Eye (tissue), 1 donor: Measurements from ENCODE around the gene GLT1D1.
"Not testable (repeated sequence)": the region's sequence is repeated elsewhere in the genome, so short reads cannot be mapped to it uniquely, and the experiment has no call there.

ENCODE experiments used
- DNase-seq: peaks from one replicate; pipeline ENCODE4 v3.0.0-alpha.2; 2015

GLT1D1 gene

DNA sequence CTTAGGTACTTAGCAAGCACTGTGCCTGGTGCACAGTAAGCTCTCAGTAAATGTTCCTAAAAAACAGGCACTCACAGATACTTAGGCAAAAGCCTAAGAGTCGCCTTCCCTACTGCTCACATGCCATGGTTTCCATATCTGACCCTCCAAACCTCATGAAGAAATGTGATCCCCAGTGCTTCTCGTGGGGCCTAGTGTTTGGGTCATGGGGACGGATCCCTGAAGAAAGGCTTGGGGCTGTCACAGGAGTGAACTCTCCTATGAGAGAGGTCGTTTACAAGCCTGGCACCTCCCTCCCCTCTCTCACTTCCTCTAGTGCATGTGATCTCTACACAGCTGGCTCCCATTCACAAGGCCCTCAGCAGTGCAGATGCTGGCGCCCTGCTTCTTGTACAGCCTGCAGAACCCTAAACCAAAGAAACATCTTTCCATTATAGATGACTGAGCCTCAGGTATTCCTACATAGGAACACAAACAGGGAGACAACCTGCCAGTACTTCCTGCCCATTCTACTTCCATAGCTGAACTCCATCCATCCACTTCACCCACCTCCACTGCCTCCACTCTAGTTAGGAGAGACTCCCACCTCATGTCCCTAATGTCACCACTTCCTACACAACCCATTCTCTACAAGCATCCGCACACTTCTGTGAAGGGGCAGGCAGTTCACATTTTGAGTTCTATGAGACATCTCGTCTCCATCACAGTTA is 32.4 kb upstream of the GLT1D1 start:
- DNase-seq = no peak

DNA sequence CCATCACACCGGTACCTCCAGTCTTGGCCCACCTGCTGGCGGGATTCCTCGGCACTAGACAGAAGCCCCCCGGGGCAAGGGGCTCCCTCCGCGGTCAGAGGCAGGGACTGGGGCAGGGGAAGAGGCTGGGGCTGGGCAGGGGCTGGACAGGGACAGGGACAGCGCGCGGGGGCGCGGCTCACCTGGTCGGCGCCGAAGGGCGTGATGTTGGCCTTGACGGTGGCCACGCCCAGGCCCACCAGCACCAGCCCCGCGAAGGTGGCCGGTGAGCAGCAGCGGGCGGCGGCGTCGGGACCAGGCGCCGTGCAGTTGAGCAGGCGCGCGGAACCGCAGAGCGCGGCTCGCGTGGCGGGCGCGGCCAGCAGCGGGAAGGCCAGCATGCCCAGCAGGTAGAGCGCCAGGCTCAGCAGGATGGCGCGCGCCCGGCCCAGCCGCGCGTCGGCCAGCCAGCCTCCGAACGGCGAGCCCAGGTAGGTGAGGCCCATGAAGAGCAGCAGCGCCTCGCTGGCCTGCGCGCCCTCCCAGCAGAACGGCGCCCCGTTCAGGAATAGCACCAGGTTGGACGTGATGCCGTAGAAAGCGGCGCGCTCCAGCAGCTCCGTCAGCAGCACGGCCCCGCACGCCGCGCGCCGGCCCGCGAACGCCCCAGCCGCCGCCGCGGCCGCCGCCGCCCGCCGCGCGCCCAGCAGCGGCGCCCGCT is 29.9 kb upstream of the GLT1D1 start:
- no peak for DNase-seq

DNA sequence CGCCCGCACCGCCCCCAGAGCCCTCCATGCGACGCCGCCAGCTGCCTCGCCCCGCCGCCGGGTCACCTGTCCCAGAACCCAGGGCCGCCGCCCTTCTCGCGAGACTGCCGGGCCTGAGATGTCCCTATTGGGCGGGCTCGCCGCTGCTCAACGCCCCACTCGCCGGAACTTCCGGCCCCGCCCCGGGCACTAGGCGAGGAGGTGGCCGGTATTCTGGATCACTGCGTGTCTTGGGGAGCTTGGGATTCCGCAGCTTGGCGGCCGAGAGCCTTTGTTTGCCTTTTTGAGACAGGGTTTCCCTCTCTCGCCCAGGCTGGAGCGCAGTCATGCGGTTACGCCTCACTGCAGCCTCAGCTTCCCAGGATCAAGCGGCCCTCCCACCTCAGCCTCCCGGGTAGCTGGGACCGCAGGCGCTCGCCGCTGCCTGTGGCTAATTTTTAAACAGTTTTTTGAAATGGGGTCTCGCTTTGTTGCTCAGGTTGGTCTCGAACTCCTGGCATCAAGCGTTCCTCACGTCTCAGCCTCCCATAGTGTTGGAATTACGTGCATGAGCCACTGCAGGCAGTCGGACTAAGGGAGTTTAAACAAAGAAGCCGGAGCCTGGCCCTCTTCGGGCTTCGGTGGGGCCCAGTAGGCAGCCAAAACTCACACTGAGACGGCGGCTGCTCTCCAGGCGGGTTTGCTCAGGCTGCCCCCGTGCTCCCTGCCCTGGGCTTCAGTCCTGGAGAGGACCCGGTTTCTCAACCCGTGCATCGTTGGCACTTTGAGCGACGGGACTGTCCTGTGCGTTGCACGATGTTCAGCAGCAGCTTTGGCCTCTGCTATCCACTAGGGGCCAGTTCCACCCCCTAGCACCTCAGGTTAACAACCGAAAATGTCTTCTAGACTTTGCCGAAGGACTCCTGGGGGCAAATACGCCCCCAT is 29.1 kb upstream of the GLT1D1 start, which contains the start of gene SLC15A4:
TSS of gene SLC15A4 (minus strand) at position 43 of the 924 bp plus-strand sequence. CDS start at position 28, 15 bp downstream.
- DNase-seq = peak; percentile 97

DNA sequence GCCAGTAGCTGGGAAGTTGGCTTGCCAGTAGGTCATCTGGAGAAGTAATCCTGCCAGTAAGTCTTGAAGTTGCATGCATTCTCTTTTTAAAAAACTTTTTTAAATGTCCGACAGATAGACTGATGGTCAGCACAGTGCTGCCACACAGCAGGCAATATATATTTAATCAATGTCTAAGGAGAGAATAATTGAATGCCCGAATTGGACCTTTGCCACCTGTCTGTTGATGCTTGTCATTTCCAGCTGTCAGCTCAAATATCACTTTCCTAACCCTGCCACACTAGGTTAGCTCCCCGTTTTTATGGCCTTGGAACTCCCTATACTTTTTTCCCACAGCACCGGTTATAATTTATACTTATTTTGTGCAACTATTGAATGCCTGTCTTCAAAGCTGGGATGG is 27.4 kb upstream of the GLT1D1 start:
- peak; percentile 42 for DNase-seq

DNA sequence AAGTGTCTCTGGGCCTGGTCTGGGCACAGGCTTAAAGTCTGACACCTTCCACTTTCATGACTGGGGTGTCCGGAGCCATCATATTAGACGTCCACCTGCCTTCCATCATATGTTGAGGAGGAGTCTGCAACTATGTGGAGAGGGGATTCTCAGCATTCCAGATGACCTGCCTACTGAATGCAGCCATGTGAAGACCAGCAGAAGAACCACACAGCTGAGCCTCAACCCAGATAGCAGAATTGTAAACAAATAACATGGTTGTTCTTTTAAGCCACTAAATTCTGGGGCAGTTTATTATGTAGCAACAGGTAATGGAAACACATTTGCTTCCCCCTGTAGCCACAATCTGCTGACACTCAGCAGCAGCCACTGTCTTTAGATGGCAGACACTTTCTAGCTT is 25.6 kb upstream of the GLT1D1 start:
- no peak for DNase-seq

DNA sequence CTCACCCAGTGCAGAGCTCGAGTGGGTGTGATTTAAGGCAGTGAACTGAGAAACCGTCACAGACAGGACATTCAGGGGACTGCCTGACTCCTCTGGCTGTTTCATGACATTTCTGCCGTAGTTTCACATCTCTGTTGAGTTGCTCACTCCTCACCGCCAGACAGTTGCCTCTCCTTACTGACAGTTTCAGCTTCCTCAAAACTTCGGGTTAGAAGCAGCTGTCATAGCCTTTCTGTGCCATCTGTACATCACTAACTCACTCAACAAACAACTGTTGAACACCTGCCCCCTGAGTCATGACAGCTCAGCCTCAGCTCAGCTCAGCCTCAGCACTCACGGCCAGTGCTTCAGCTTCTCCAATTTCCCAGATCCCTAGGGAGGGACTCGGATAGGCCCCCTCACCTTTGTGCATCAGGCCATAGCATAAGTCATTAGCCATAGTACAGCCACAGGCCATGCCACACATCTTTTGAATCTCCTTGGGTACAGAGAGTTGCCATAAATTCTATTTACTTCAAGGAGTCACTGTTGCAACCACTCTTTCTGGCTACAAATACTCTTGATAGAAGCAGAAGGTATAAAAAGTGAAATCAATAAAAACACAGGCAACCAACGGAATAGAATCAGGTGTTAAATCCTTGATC is 23.3 kb upstream of the GLT1D1 start:
- DNase-seq = no peak

DNA sequence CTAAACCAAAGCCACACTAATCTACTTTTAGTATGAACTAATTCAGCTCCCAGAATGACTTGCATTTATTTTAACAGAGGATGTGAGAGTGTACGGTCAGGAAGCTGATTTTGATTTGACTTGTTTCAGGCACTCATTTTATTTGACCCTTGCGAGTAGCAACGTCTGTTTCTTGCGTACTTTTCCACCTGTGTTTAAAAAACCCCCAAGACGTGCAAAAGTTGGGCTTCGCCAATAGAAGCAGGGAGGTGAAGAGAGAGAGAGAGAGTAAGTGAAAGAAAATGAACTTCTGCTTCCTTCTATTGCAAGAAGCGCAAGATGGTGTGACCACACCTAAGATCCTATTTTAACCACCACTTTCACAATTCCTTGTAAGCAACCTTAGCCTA is 22.8 kb upstream of the GLT1D1 start:
- no peak for DNase-seq

DNA sequence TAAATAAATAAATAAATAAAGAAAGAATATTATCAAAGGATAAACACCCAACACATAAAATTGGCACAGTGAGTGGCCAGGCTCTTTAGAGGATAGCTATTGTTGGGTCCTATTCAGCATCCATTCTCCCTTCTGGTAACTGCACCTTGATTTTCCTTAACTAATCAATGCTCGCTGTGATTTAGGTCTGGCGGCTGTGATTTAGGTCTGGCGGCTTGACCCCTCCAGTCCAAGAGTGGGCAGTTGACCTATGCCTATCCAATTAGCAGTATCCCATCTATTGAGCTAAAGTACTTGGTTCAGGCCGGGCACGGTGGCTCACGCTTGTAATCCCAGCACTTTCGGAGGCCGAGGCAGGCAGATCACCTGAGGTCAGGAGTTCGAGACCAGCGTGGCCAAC is 19.9 kb upstream of the GLT1D1 start:
- DNase-seq = no peak

DNA sequence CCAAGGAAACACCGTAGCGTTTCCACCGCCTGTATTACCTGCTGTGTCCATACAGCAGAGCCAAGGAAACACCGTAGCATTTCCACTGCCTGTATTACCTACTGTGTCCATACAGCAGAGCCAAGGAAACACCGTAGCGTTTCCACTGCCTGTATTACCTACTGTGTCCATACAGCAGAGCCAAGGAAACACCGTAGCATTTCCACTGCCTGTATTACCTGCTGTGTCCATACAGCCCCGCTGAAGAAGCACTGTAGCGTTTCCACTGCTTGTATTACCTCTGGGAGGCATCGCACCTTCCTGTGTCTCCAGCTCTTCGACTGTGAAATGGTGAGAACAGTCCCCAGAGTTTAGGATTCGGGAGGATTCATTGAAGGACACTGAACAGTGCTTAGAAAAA is 13.4 kb upstream of the GLT1D1 start:
- not testable (repeated sequence) for DNase-seq

DNA sequence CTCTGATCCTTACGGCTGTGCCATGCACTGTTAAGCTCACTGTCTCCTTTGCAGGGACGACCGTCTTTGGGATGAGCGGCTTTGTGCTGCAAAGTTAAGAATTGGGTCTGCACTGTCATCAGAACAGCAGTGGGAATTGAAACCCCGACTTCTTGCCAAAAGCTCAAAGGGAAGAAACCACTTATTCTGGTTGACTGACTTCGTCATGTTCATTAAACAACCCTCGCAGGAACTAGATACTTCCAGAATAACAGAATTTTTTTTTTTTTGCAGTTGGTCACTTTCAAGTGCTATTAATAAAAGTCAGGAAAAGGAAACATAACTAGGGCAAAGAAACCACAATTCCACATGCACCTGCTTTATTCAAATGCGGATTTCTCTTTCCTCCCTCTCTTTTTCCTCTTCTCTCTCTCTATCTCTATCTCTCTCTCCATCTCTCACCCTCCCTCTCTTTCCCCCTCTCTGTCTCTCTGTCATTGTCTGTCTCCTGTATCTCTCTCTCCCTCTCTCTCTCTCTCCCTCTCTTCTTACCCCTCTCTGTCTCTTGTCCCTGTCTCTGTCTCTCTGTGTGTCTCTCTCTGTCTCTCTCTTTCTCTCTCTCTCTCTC is 12.3 kb upstream of the GLT1D1 start:
- DNase-seq = peak; percentile 37

DNA sequence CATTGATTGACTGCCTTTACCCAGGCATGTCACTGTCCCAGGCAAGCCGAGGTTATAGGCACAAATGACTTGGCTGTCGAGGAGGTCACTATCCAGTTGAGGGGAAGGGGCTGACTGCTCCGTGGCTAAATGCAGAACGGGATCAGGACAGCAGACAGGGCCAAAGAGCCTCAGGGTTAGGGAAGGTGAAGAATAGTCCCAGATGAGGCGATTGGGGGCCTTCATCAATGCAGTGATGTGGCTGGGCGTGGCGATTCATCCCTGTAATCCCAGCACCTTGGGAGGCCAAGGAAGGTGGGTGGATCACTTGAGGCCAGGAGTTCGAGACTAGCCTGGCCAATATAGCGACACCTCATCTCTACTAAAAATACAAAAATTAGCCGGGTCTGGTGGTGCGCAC is 10.7 kb upstream of the GLT1D1 start:
- no peak for DNase-seq

DNA sequence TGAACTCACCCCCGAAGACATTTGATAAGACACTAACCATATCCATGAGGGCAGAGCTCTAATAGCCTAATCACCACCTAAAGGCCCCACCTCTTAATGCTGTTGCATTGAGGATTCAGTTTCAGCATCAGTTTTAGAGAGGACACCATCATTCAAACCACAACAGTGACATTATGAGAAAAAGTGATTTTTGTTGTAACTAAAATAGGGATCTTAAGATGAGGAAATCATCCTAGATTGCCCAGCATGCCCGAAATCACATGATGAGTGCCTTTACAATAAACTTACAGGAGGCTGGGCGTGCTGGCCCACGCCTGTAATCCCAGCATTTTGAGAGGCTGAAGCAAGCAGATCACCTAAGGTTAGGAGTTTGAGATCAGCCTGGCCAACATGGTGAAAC is 9.7 kb upstream of the GLT1D1 start:
- no peak for DNase-seq

DNA sequence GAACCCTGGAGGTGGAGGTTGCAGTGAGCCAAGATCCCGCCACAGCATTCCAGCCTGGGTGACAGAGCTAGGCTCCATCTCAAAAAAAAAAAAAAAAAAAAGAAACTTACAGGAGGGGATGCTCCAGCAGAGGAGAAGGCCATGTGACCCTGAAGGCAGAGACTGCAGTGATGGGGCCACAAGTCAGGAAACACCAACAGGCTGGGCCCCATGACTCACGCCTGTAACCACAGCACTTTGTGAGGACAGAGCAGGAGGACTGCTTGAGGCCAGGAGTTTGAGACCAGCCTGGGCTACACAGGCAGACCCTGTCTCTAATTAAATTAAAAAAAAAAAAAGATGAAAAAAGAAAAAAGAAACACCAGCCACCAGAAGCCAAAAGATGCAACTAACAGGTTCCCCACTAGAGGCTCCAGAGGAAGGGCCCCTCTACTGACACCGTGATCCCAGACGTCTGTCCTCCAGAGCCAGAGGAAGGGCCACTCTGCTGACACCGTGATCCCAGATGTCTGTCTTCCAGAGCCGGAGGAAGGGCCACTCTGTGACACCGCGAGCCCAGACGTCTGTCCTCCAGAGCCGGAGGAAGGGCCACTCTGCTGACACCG is 9.1 kb upstream of the GLT1D1 start:
- no peak for DNase-seq

DNA sequence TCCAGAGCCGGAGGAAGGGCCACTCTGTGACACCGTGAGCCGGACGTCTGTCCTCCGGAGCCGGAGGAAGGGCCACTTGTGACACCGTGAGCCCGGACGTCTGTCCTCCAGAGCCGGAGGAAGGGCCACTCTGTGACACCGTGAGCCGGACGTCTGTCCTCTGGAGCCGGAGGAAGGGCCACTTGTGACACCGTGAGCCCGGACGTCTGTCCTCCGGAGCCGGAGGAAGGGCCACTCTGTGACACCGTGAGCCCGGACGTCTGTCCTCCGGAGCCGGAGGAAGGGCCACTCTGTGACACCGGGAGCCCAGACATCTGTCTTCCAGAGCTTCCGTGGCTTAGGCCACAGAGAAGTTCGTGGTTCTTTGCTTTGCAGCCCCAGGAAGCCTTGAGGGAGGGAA is 6.6 kb upstream of the GLT1D1 start:
- not testable (repeated sequence) for DNase-seq

DNA sequence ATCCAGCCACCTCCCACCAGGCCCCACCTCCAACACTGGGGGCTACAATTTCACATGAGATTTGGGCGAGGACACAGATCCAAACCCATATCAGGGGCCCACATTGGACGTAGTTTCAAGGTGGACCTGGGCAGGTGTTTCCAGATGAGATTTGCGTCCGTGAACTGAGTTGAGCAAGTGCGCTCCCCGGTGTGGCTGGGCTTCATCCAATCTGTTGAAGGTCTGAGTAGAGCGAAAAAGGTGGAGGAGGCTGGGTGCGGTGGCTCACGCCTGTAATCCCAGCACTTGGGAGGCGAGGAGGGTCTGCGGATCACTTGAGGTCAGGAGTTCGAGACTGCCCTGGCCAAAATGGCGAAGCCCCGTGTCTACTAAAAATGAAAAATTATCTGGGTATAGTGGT is 4.9 kb upstream of the GLT1D1 start:
- DNase-seq = no peak

DNA sequence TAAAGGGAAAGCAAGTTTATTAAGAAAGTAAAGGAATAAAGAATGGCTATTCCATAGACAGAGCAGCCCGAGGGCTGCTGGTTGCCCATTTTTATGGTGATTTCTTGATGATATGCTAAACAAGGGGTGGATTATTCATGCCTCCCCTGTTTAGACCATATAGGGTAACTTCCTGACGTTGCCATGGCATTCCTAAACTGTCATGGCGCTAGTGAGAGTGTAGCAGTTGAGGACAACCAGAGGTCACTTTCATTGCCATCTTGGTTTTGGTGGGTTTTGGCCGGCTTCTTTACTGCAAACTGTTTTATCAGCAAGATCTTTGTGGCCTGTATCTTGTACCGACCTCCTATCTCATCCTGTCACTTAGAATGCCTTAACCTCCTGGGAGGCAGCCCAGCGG is 3.5 kb upstream of the GLT1D1 start:
- not testable (repeated sequence) for DNase-seq

DNA sequence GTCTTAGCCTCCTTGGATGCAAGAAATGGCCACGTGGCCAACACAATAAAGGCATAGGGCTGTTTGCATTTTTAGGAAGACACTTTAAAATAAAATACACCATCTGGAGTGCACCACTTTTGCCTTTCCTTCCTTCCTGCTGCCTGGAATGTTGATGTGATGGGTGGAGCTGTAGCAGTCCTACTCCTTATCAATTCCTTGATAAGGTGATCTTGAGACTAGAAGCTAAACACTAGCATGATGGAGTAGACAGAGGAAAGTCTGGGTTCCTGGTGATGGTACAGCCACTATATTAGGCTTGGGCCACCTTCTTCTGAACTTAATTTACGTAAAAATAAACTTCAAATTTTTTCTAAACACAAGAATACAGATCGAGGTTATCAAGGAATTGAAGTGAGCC is 2.9 kb upstream of the GLT1D1 start:
- DNase-seq = no peak

DNA sequence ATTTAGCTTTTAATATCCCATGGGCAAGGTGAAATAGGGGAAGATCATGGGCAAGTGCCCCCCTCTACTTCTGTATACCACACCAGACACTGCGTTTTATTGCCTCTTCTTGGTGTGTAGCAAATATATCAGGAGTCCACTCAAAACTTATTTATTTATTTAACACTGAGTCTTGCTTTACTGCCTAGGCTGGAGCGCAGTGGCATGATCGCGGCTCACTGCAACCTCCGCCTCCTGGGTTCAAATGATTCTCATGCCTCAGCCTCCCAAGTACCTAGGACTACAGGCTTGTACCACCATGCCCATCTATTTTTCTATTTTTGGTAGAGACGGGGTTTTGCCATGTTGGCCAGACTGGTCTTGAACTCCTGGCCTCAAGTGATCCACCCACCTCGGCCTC is 1.8 kb upstream of the GLT1D1 start:
- not testable (repeated sequence) for DNase-seq

DNA sequence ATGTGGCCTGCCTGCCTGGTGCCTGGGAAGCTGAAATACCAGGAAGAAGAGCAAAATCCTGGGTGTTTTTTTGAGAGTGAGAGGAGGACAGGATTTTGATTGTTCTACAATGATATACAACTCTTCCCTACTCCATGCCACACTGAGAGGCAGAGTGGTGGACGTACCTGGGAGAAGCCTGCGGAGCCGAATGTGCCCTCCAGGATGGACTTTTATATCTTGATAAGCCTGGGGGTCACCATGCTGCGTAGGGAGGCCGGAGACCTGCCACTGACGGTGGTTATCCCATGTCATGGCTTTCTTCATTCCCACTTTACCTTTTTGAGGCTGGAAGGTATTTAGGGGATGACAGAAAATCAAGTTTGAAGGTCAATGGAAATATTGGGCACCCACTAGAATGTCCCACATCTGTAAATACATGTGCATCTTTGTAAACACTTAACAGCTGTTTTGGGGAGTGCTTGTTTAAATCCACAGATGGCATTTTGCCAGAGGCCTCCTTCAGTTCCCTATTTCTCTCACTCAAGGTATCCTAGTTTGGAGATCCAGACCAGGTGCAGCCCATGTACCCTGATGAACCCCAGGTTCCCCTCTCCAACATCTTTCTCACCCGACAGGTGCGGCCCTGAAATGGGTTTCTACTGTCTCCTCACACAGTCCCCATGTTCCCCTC is 1.1 kb upstream of the GLT1D1 start:
- DNase-seq = no peak

DNA sequence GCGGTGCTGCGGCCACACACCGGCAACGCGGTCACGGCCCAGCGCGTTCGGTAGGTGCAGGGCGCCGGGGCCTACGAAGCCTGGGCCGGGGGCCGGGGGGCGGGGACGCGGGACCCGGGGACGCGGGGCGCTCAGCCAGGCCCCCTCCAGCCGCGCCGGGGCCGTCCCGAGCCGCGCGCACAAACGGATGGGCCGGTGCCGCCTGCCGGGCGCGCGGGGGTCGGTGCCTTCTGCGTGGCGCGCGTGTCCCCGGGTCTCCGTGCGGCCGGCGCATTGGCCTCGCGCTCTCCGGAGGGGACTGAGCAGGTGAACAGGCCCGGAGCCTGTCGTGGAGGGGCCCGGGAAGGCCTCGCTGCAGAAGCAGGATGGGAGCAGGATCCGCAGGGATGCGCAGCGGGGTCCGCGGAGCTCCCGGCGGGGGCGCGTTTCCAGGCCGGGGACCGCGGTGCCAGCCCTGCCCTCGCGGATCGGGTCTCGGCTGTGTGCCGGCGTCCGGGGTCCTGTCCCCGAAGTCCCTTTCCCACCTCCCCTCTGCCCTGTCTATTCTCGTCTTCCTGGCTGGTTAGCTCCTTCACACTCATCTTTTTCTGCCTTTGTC is 421 bp downstream of the GLT1D1 start:
- DNase-seq = peak; percentile 76
